HFFc6 (cell line): ENCODE results near the gene C14orf132. TPM values are rescaled to one million over a fixed set of nuclear protein-coding genes. Genes with fewer than 3 reads are reported as not detected.

ENCODE experiments used
- DNase-seq: peaks from one replicate; pipeline ENCODE4 v3.0.0-alpha.2; 2018
- H3K27ac Mint-ChIP-seq: 2 replicates; pipeline ENCODE4 v1.8.0; 2020; ENCODE audit warnings: mild to moderate bottlenecking, mixed read lengths
- H3K27me3 Mint-ChIP-seq: 2 replicates; pipeline ENCODE4 v1.8.0; 2021; ENCODE audit warnings: mild to moderate bottlenecking, moderate library complexity, mixed read lengths; ENCODE audit not compliant: insufficient read depth
- H3K36me3 Mint-ChIP-seq: 2 replicates; pipeline ENCODE4 v1.8.0; 2021; ENCODE audit warnings: low read depth, mixed read lengths
- H3K4me1 Mint-ChIP-seq: 2 replicates; pipeline ENCODE4 v1.8.0; 2020; ENCODE audit warnings: low read depth, mixed read lengths
- H3K4me3 Mint-ChIP-seq: 2 replicates; pipeline ENCODE4 v1.8.0; 2020; ENCODE audit warnings: mild to moderate bottlenecking, moderate library complexity, mixed read lengths
- H3K9me3 Mint-ChIP-seq: 2 replicates; pipeline ENCODE4 v1.8.0; 2020; ENCODE audit warnings: mild to moderate bottlenecking, mixed read lengths
- CTCF ChIP-seq: fragments of 200-600 bp; sonication (generic); IDR thresholded peaks from 2 replicates; pipeline ENCODE4 v1.5.0; 2021; ENCODE audit warnings: antibody characterized with exemption, mild to moderate bottlenecking
- total RNA-seq, 6 experiments: library from RNA; stranded (reverse); fragmentation: NEBNext Ultra II Directional; extraction: Animal tissue kit (Norgen Biotek cat#: 25700); gene quantifications; 2 replicates in 1 of 6; 3 replicates in 5 of 6; pipeline ENCODE4 v1.2.3, GENCODE V29; 2021

The C14orf132 gene
- total RNA-seq, 6 experiments from 2014 or later = 21.5 to 33.1 (median 27.1) TPM

- Mint-ChIP-seq H3K27me3 (peaks cover 2% of the 10 kb centered on the region; the same call in 1 of the 2 replicates), H3K36me3 (no peaks in the 10 kb centered on the region; the same call in 1 of the 2 replicates), H3K9me3 (no peaks in the 10 kb centered on the region), H3K27ac (no peak overlapping the region), H3K4me1 (peaks cover 37% of the 10 kb centered on the region), H3K4me3 (no peak overlapping the region)
- no peak for DNase-seq
- no peak for TF ChIP-seq CTCF
These were observed 39.9 kb downstream of the C14orf132 start for GRCh38 chr14:96079066-96079465.

- Mint-ChIP-seq H3K9me3 (no peaks in the 10 kb centered on the region), H3K36me3 (no peaks in the 10 kb centered on the region), H3K4me3 (no peak overlapping the region), H3K27me3 (peaks cover 2% of the 10 kb centered on the region; the same call in 1 of the 2 replicates), H3K27ac (no peak overlapping the region), H3K4me1 (peaks cover 35% of the 10 kb centered on the region)
- TF ChIP-seq CTCF = no peak
- no peak for DNase-seq
These were observed 41.4 kb downstream of the C14orf132 start for GRCh38 chr14:96080571-96080970.

- Mint-ChIP-seq H3K4me3 (no peak overlapping the region), H3K9me3 (no peaks in the 10 kb centered on the region), H3K27me3 (peaks cover 2% of the 10 kb centered on the region; the same call in 1 of the 2 replicates), H3K36me3 (peaks cover under 1% of the 10 kb centered on the region; the same call in 1 of the 2 replicates), H3K4me1 (peaks cover 41% of the 10 kb centered on the region), H3K27ac (no peak overlapping the region)
- no peak for TF ChIP-seq CTCF
- no peak for DNase-seq
These were observed 42.1 kb downstream of the C14orf132 start for GRCh38 chr14:96081224-96081623.

GRCh38 chr14:96081767-96082400 lies 42.7 kb downstream of the C14orf132 start:
- Mint-ChIP-seq H3K36me3 (peaks cover 8% of the 10 kb centered on the region), H3K27me3 (peaks cover 2% of the 10 kb centered on the region; the same call in 1 of the 2 replicates), H3K4me3 (no peak overlapping the region), H3K27ac (no peak overlapping the region), H3K9me3 (no peaks in the 10 kb centered on the region), H3K4me1 (peaks cover 48% of the 10 kb centered on the region)
- no peak for TF ChIP-seq CTCF
- no peak for DNase-seq

GRCh38 chr14:96082420-96083300 lies 43.5 kb downstream of the C14orf132 start:
- peaks cover 55% of the 10 kb centered on the region for H3K4me1 Mint-ChIP-seq
- no peaks in the 10 kb centered on the region for H3K9me3 Mint-ChIP-seq
- TF ChIP-seq CTCF = no peak
- H3K36me3 Mint-ChIP-seq = peaks cover 14% of the 10 kb centered on the region
- peaks cover 2% of the 10 kb centered on the region for H3K27me3 Mint-ChIP-seq
- no peak overlapping the region for H3K27ac Mint-ChIP-seq
- H3K4me3 Mint-ChIP-seq = no peak overlapping the region
- DNase-seq = no peak
